Smooth muscle cell (in vitro differentiated cells): ENCODE results near the gene PCNX3. TPM values are rescaled to one million over a fixed set of nuclear protein-coding genes. Genes with fewer than 3 reads are reported as not detected.

Experiments
- DNase-seq: peaks from one replicate; lab custom pipeline; 2025; ENCODE audit not compliant: unreplicated experiment; lab: John Stamatoyannopoulos, UW
- H2AFZ ChIP-seq: fragments of 200-600 bp; sonication (generic); 2 replicates; pipeline ENCODE4 v1.6.0; 2016; ENCODE audit warnings: antibody characterized with exemption, low read depth, mild to moderate bottlenecking
- H3F3A ChIP-seq: fragments of 200-600 bp; sonication (generic); 2 replicates; pipeline ENCODE4 v1.6.0; 2017; ENCODE audit warnings: antibody characterized with exemption, low read depth
- H3K27ac ChIP-seq: fragments of 200-600 bp; sonication (generic); 2 replicates; pipeline ENCODE4 v1.5.1; 2016; ENCODE audit warnings: low read depth, mild to moderate bottlenecking
- H3K27me3 ChIP-seq: fragments of 200-600 bp; sonication (generic); 2 replicates; pipeline ENCODE4 v1.6.1; 2016; ENCODE audit warnings: low read depth, mild to moderate bottlenecking
- H3K36me3 ChIP-seq: fragments of 200-600 bp; sonication (generic); 2 replicates; pipeline ENCODE4 v1.5.1; 2016; ENCODE audit warnings: low read depth
- H3K4me1 ChIP-seq: fragments of 200-600 bp; sonication (generic); 2 replicates; pipeline ENCODE4 v1.5.1; 2016; ENCODE audit warnings: low read depth
- H3K4me2 ChIP-seq: fragments of 200-600 bp; sonication (generic); 2 replicates; pipeline ENCODE4 v1.6.0; 2016; ENCODE audit warnings: mild to moderate bottlenecking
- H3K4me3 ChIP-seq: fragments of 200-600 bp; sonication (generic); 2 replicates; pipeline ENCODE4 v1.5.1; 2016; ENCODE audit warnings: mild to moderate bottlenecking
- H3K79me2 ChIP-seq: fragments of 200-600 bp; sonication (generic); 2 replicates; pipeline ENCODE4 v1.6.0; 2016; ENCODE audit warnings: low read depth, mild to moderate bottlenecking
- H3K9ac ChIP-seq: fragments of 200-600 bp; sonication (generic); 2 replicates; pipeline ENCODE4 v1.6.0; 2016; ENCODE audit warnings: low read depth
- H3K9me3 ChIP-seq: fragments of 200-600 bp; sonication (generic); replicated peaks from 2 replicates; pipeline ENCODE4 v1.5.1; 2016; ENCODE audit warnings: low read depth
- H4K20me1 ChIP-seq: fragments of 200-600 bp; sonication (generic); 2 replicates; pipeline ENCODE4 v1.6.0; 2016; ENCODE audit warnings: low read depth
- WGBS: methylation state at CpG from one replicate; pipeline ENCODE4 v1.1.7; 2016; ENCODE audit warnings: low lambda C conversion rate; 5-methylcytosine and 5-hydroxymethylcytosine counted together
- polyA plus RNA-seq: library from polyadenylated mRNA; unstranded; fragments of >200 nt; fragmentation: Nextera tagmentation; extraction: Ambion mirVana; gene quantifications from 2 replicates; pipeline ENCODE4 v1.2.1, GENCODE V29; 2016
- total RNA-seq: library from RNA; depleted of rRNA; stranded (reverse); fragments of >200 nt; gene quantifications from 2 replicates; pipeline ENCODE4 v1.2.3, GENCODE V29; 2014
- TF ChIP-seq, protein P1 (sequence below): fragments of 200-600 bp; sonication (generic); IDR thresholded peaks from 2 replicates; pipeline ENCODE4 v1.5.1; 2017; ENCODE audit warnings: borderline replicate concordance, mild to moderate bottlenecking, antibody characterized with exemption; ENCODE audit not compliant: insufficient read depth, poor library complexity, severe bottlenecking

Gene PCNX3
- total and polyA plus RNA-seq, 2 experiments from 2014 or later = 17.5 to 18.3 TPM

DNA sequence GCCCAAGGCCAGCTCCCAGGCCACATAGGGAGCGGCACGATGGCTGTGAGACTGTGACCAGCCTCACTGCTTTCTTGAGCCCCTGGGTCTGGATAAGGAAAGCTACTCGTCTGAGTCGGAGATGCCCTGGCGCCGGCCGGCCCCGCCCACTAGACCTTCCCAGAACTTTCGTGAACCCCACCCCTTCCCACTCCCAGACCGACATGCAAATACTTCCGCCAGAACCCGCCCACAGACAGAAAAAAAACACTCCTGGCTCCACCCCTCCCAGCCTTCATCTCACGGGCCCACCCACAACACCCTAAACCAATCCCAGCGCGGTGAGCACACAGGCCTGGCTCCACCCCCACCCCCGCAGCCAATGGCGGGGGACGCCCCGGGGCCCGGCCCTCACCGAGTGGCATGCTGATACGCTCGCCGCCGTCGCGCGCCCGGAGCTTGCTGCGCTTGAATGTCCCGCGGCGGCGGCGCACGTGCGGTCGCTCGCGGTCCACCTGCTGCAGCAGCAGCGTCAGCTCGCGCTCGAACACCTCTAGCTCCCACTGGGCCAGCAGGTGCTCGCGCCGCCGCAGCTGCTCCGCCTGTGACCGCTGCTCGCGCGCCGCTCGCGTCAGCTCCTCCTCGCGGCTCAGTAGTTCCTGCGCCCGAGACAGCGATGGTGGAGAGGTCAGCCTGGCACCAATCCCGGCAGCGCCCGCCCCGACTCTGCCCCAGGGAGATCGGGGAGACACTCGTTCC, 8.5 kb upstream of the PCNX3 start:
- Histone ChIP-seq H3K4me1 (peaks cover 12% of the 10 kb centered on the region), H3F3A (peaks cover 5% of the 10 kb centered on the region), H3K9me3 (no peaks in the 10 kb centered on the region), H2AFZ (no peak overlapping the region), H3K9ac (no peak overlapping the region), H3K4me2 (peak overlapping the region; percentile 79), H4K20me1 (peaks cover 56% of the 10 kb centered on the region), H3K79me2 (peaks cover 11% of the 10 kb centered on the region), H3K4me3 (peak overlapping the region; percentile 27), H3K36me3 (peaks cover 3% of the 10 kb centered on the region), H3K27me3 (no peaks in the 10 kb centered on the region), H3K27ac (peak overlapping the region; percentile 41)
- TF ChIP-seq, protein P1, sequence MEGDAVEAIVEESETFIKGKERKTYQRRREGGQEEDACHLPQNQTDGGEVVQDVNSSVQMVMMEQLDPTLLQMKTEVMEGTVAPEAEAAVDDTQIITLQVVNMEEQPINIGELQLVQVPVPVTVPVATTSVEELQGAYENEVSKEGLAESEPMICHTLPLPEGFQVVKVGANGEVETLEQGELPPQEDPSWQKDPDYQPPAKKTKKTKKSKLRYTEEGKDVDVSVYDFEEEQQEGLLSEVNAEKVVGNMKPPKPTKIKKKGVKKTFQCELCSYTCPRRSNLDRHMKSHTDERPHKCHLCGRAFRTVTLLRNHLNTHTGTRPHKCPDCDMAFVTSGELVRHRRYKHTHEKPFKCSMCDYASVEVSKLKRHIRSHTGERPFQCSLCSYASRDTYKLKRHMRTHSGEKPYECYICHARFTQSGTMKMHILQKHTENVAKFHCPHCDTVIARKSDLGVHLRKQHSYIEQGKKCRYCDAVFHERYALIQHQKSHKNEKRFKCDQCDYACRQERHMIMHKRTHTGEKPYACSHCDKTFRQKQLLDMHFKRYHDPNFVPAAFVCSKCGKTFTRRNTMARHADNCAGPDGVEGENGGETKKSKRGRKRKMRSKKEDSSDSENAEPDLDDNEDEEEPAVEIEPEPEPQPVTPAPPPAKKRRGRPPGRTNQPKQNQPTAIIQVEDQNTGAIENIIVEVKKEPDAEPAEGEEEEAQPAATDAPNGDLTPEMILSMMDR = no peak
- DNase-seq = peak; percentile 92
- 6% methylated on average over 66 of the region's 67 CpGs for WGBS

DNA sequence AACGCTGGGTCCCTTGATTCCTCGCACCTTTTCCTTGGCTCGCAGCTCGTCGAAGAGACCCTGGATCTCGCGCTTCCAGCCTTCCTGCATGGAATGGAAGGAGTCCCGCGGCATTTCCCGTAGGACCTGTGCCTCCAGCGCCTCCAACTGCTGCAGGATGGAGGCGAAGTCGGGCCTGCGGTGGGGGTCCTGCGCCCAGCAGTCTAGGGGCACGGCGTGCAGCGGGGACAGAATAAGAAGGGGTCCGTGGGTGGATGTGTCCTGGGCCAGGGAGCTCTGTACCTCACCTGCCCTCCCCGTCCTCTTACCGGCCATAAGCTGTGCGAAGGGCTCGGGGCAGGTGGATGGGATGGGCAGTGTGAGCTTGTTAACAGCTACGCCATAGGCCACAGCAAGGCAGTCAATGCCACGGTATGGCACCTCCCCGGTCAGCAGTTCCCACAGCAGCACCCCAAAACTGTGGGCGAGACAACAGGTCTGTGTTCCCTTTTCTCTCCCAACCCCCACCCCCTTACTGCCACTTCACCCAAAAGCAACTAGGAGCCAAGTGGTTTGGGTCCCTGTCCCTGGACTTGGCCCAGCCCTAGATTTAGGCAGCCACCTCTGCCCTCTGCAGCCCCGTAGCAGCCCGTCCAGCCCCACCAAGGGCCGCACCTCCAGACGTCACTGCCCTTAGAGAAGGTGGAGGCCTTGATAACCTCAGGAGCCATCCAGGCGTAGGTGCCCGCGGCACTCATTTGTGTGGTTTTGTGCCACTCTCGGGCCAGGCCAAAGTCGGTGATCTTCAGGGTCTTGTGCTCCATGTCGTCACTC, 7.8 kb upstream of the PCNX3 start:
- DNase-seq = no peak
- Histone ChIP-seq H3K9me3 (no peaks in the 10 kb centered on the region), H3K27ac (no peak overlapping the region), H2AFZ (no peak overlapping the region), H3K4me1 (peaks cover 19% of the 10 kb centered on the region), H4K20me1 (peaks cover 62% of the 10 kb centered on the region), H3F3A (peaks cover 5% of the 10 kb centered on the region), H3K9ac (no peak overlapping the region), H3K27me3 (no peaks in the 10 kb centered on the region), H3K4me2 (peak overlapping the region; percentile 79), H3K36me3 (peaks cover 3% of the 10 kb centered on the region), H3K79me2 (peaks cover 19% of the 10 kb centered on the region), H3K4me3 (peak overlapping the region; percentile 27)
- TF ChIP-seq, protein P1 = no peak
- WGBS = 74% methylated on average over 37 of the region's 37 CpGs

DNA sequence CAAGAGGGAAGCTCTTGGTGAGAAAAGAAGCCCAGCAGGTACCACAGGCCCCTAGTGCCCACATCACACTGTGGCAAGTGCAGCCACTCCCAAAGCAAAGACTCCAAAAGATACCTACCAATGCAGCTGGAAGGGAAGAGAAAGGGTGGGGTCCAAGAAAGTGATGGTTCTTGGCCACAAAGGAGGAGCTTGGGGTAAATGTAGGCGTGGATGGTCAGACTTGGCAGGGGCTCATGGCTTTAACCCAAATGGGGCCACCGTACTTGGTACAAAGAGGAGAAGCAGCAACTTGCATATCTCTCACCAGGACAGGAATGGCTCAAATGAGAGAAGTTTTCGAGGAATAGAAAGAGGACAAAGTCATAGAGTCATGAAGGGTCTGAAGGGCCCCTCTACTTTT, 6.3 kb upstream of the PCNX3 start:
- TF ChIP-seq, protein P1 = no peak
- Histone ChIP-seq H3K9ac (no peak overlapping the region), H4K20me1 (peaks cover 67% of the 10 kb centered on the region), H3K27ac (no peak overlapping the region), H3K4me1 (peaks cover 29% of the 10 kb centered on the region), H3K9me3 (no peaks in the 10 kb centered on the region), H3K79me2 (peaks cover 31% of the 10 kb centered on the region), H3K4me2 (no peak overlapping the region), H2AFZ (no peak overlapping the region), H3K4me3 (no peak overlapping the region), H3F3A (peaks cover 5% of the 10 kb centered on the region), H3K27me3 (no peaks in the 10 kb centered on the region), H3K36me3 (peaks cover 3% of the 10 kb centered on the region)
- WGBS = 97% methylated on average over 3 of the region's 3 CpGs
- no peak for DNase-seq
